Left ventricle myocardium inferior (tissue), 1 donor: Measurements from ENCODE around the gene MRPL16. TPM values are rescaled to one million over a fixed set of nuclear protein-coding genes. Genes with fewer than 3 reads are reported as not detected.
A peak's percentile ranks its signal among the peaks of the same experiment; 100 is the strongest.

Source experiments
- DNase-seq: peaks from one replicate; pipeline ENCODE4 v3.0.0-alpha.2; 2020
- H3K27ac ChIP-seq: fragments of 200-600 bp; replicated peaks from 2 replicates; pipeline ENCODE4 v1.8.0; 2021
- H3K27me3 ChIP-seq: fragments of 200-600 bp; 2 replicates; pipeline ENCODE4 v1.8.0; 2021; ENCODE audit warnings: low read depth
- H3K36me3 ChIP-seq: fragments of 200-600 bp; 2 replicates; pipeline ENCODE4 v1.8.0; 2021
- H3K4me1 ChIP-seq: fragments of 200-600 bp; 2 replicates; pipeline ENCODE4 v1.8.0; 2021
- H3K4me3 ChIP-seq: fragments of 200-600 bp; 2 replicates; pipeline ENCODE4 v1.8.0; 2021; ENCODE audit warnings: mild to moderate bottlenecking, moderate library complexity
- H3K9me3 ChIP-seq: fragments of 200-600 bp; replicated peaks from 2 replicates; pipeline ENCODE4 v1.8.0; 2021
- intact Hi-C: fragments of 100-400 bp; cut with micrococcal nuclease; formaldehyde crosslinking; loops from one replicate; pipeline ENCODE4 v1.11.0; 2022
- total RNA-seq: library from RNA; stranded (reverse); fragmentation: NEBNext Ultra II Directional; extraction: Animal tissue kit (Norgen Biotek cat#: 25700); gene quantifications from one replicate; pipeline ENCODE4 v1.2.1, GENCODE V29; 2021
- TF ChIP-seq, protein P1 (sequence below): fragments of 200-600 bp; IDR thresholded peaks from 2 replicates; pipeline ENCODE4 v1.8.0; 2021; ENCODE audit warnings: antibody characterized with exemption, mild to moderate bottlenecking, borderline replicate concordance
- donor health status: DM: no; HTN: yes; CAD: no; lungs with severe emphysema.

The MRPL16 gene
- total RNA-seq, 1 donor from 2014 or later, result 93.2 TPM

DNA sequence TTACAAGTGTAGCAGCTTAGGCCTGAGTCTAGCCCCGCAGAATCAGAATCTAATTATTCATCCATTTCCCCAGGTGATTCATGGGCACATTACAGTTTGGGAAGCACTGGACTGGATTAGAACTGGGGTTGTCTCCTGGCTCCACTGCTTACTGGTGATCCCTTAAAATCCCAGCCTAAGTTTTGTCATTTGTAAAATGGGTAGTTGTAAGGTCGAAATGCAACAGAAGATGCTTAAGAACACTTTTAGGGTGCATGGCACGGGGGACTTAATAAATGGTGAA lies 54.1 kb downstream of the MRPL16 start:
- no peaks in the 10 kb centered on the region for H3K36me3 ChIP-seq
- H3K9me3 ChIP-seq, result no peaks in the 10 kb centered on the region
- intact Hi-C loops, result no loop called here
- H3K4me3 ChIP-seq, result peak overlapping the region; percentile 97
- DNase-seq, result no peak
- no peaks in the 10 kb centered on the region for H3K27me3 ChIP-seq
- peaks cover 56% of the 10 kb centered on the region for H3K4me1 ChIP-seq
- peak overlapping the region; percentile 98 for H3K27ac ChIP-seq
- TF ChIP-seq, protein P1, sequence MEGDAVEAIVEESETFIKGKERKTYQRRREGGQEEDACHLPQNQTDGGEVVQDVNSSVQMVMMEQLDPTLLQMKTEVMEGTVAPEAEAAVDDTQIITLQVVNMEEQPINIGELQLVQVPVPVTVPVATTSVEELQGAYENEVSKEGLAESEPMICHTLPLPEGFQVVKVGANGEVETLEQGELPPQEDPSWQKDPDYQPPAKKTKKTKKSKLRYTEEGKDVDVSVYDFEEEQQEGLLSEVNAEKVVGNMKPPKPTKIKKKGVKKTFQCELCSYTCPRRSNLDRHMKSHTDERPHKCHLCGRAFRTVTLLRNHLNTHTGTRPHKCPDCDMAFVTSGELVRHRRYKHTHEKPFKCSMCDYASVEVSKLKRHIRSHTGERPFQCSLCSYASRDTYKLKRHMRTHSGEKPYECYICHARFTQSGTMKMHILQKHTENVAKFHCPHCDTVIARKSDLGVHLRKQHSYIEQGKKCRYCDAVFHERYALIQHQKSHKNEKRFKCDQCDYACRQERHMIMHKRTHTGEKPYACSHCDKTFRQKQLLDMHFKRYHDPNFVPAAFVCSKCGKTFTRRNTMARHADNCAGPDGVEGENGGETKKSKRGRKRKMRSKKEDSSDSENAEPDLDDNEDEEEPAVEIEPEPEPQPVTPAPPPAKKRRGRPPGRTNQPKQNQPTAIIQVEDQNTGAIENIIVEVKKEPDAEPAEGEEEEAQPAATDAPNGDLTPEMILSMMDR, result no peak

Other genes with a start within 250 kb of the MRPL16 start
- gene OSBP, start 195.0 kb downstream of the MRPL16 start, total RNA-seq, result 30.0 TPM
- 21.1 TPM for gene PATL1, start 141.7 kb downstream of the MRPL16 start, total RNA-seq
- gene OR10V1, start 96.9 kb downstream of the MRPL16 start, total RNA-seq, result not detected
- 8.4 TPM for gene STX3, start 55.4 kb downstream of the MRPL16 start, total RNA-seq
- not detected for gene CBLIF, start 34.7 kb upstream of the MRPL16 start, total RNA-seq
- gene TCN1, start 55.7 kb upstream of the MRPL16 start, total RNA-seq, result not detected
- not detected for gene OOSP3, start 68.0 kb upstream of the MRPL16 start, total RNA-seq
- not detected for gene OOSP1, start 127.7 kb upstream of the MRPL16 start, total RNA-seq
- gene OOSP4A, start 153.3 kb upstream of the MRPL16 start, total RNA-seq, result not detected
- gene OOSP4B, start 206.4 kb upstream of the MRPL16 start, total RNA-seq, result not detected
- not detected for gene OOSP2, start 229.6 kb upstream of the MRPL16 start, total RNA-seq
- not detected for gene MS4A3, start 245.9 kb upstream of the MRPL16 start, total RNA-seq